ENCODE measurements around the gene TMEM221. TPM values are rescaled to one million over a fixed set of nuclear protein-coding genes. Genes with fewer than 3 reads are reported as not detected.

Gene TMEM221
- total RNA-seq, 1 donor from 2014 or later = 0.96 TPM

- H3K27me3 Mint-ChIP-seq (ENCODE audit: low read depth) = no peaks in the 10 kb centered on the region
- no peak overlapping the region for H3K4me3 Mint-ChIP-seq
- no peaks in the 10 kb centered on the region for H3K36me3 Mint-ChIP-seq (ENCODE audit: low read depth)
- TF ChIP-seq, protein P1, sequence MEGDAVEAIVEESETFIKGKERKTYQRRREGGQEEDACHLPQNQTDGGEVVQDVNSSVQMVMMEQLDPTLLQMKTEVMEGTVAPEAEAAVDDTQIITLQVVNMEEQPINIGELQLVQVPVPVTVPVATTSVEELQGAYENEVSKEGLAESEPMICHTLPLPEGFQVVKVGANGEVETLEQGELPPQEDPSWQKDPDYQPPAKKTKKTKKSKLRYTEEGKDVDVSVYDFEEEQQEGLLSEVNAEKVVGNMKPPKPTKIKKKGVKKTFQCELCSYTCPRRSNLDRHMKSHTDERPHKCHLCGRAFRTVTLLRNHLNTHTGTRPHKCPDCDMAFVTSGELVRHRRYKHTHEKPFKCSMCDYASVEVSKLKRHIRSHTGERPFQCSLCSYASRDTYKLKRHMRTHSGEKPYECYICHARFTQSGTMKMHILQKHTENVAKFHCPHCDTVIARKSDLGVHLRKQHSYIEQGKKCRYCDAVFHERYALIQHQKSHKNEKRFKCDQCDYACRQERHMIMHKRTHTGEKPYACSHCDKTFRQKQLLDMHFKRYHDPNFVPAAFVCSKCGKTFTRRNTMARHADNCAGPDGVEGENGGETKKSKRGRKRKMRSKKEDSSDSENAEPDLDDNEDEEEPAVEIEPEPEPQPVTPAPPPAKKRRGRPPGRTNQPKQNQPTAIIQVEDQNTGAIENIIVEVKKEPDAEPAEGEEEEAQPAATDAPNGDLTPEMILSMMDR (conservative IDR thresholded peaks at IDR 0.05) = no peak
- H3K27ac Mint-ChIP-seq (ENCODE audit: unreplicated experiment) = no peak overlapping the region
- peaks cover 9% of the 10 kb centered on the region for H3K4me1 Mint-ChIP-seq
- no peaks in the 10 kb centered on the region for H3K9me3 Mint-ChIP-seq
- DNase-seq (ENCODE audit: low read depth, low spot score) = no peak
Observed at GRCh38 chr19:17431417-17431816, 17.1 kb downstream of the TMEM221 start.

GRCh38 chr19:17429641-17430113, 18.8 kb downstream of the TMEM221 start:
- Mint-ChIP-seq H3K9me3 (no peaks in the 10 kb centered on the region), H3K27me3 (ENCODE audit: low read depth) (no peaks in the 10 kb centered on the region), H3K4me1 (peaks cover 9% of the 10 kb centered on the region), H3K36me3 (ENCODE audit: low read depth) (no peaks in the 10 kb centered on the region), H3K27ac (ENCODE audit: unreplicated experiment) (no peak overlapping the region), H3K4me3 (no peak overlapping the region)
- TF ChIP-seq, protein P1 (conservative IDR thresholded peaks at IDR 0.05) = no peak
- no peak for DNase-seq (ENCODE audit: low read depth, low spot score)

GRCh38 chr19:17424743-17425365, 23.6 kb downstream of the TMEM221 start:
- DNase-seq (ENCODE audit: low read depth, low spot score) = peak; percentile 76
- peak overlapping the region; percentile 72 for H3K4me3 Mint-ChIP-seq
- TF ChIP-seq, protein P1 (conservative IDR thresholded peaks at IDR 0.05) = peak; percentile 59
- peaks cover 14% of the 10 kb centered on the region for H3K4me1 Mint-ChIP-seq
- H3K9me3 Mint-ChIP-seq = no peaks in the 10 kb centered on the region
- H3K36me3 Mint-ChIP-seq (ENCODE audit: low read depth) = no peaks in the 10 kb centered on the region
- no peaks in the 10 kb centered on the region for H3K27me3 Mint-ChIP-seq (ENCODE audit: low read depth)
- H3K27ac Mint-ChIP-seq (ENCODE audit: unreplicated experiment) = peak overlapping the region; percentile 12

DNA sequence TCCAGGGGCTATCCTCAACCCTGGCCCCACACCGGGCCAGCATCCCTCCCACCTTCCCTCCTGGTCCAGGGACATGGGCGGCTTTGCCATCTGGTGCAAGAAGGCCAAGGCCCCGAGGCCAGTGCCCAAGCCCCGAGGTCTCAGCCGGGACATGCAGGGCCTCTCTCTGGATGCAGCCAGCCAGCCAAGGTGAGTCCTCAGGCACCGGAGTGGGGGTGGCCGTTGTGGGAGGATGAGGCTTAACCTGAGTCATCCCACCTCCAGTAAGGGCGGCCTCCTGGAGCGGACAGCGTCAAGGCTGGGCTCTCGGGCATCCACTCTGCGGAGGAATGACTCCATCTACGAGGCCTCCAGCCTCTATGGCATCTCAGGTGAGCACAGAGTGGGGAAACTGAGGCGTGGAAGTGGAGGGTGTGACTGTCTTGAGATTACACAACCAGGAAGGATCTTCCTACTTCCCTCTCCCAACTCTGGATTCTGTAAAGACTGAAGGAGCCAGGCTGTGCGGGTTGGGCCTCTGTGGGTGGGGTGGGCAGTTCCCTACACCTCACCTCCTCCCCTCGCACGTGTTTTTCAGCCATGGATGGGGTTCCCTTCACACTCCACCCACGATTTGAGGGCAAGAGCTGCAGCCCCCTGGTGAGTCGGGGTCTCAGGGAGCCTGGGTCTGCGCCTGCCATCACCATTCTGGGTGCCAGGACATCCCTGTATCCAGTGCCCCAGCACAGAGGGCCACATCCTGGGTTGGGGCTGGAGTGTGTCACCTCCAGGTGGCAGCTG, 24.8 kb downstream of the TMEM221 start:
- H3K27ac Mint-ChIP-seq (ENCODE audit: unreplicated experiment) = no peak overlapping the region
- H3K9me3 Mint-ChIP-seq = no peaks in the 10 kb centered on the region
- DNase-seq (ENCODE audit: low read depth, low spot score) = no peak
- H3K36me3 Mint-ChIP-seq (ENCODE audit: low read depth) = no peaks in the 10 kb centered on the region
- peaks cover 4% of the 10 kb centered on the region for H3K27me3 Mint-ChIP-seq (ENCODE audit: low read depth)
- peaks cover 16% of the 10 kb centered on the region for H3K4me1 Mint-ChIP-seq
- peak overlapping the region; percentile 23 for H3K4me3 Mint-ChIP-seq
- TF ChIP-seq, protein P1 (conservative IDR thresholded peaks at IDR 0.05) = no peak

- H3K27ac Mint-ChIP-seq (ENCODE audit: unreplicated experiment) = no peak overlapping the region
- H3K9me3 Mint-ChIP-seq = no peaks in the 10 kb centered on the region
- peak overlapping the region; percentile 81 for H3K4me3 Mint-ChIP-seq
- peaks cover 16% of the 10 kb centered on the region for H3K4me1 Mint-ChIP-seq
- peaks cover 9% of the 10 kb centered on the region for H3K27me3 Mint-ChIP-seq (ENCODE audit: low read depth)
- H3K36me3 Mint-ChIP-seq (ENCODE audit: low read depth) = no peaks in the 10 kb centered on the region
- no peak for DNase-seq (ENCODE audit: low read depth, low spot score)
- TF ChIP-seq, protein P1 (conservative IDR thresholded peaks at IDR 0.05) = no peak
Observed at GRCh38 chr19:17421942-17422341, 26.5 kb downstream of the TMEM221 start.

Data from neural crest cell (in vitro differentiated cells).